GM12878 (cell line): ENCODE results near the gene RUVBL2.

ENCODE experiments used
- ATF2 ChIP-seq: IDR thresholded peaks from 2 replicates; pipeline ENCODE4 v1.6.1; 2012; ENCODE audit warnings: low read length, inconsistent platforms
- CREB1 ChIP-seq: IDR thresholded peaks from 2 replicates; pipeline ENCODE4 v1.6.1; 2012; ENCODE audit warnings: low read depth, mild to moderate bottlenecking, inconsistent platforms
- EP300 ChIP-seq, 2 experiments: fragments of 150-350 bp in 1 of 2; IDR thresholded peaks; 2 replicates each; pipeline ENCODE4 v1.6.1; 2011 to 2012; ENCODE audit warnings: low read depth in 2 of 2, low read length in 2 of 2, borderline replicate concordance in 1 of 2, improper control_type of control experiment in 1 of 2, inconsistent platforms in 1 of 2; ENCODE audit not compliant: control insufficient read depth in 1 of 2
- GABPA ChIP-seq: IDR thresholded peaks from 2 replicates; pipeline ENCODE4 v1.6.1; 2014; ENCODE audit warnings: antibody characterized with exemption, low read depth, mild to moderate bottlenecking, inconsistent platforms
- JUNB ChIP-seq: IDR thresholded peaks from 2 replicates; pipeline ENCODE4 v1.6.1; 2016; ENCODE audit warnings: antibody characterized with exemption, mild to moderate bottlenecking
- NR2F1 ChIP-seq: fragments of 450-650 bp; conservative IDR thresholded peaks from 2 replicates; pipeline ENCODE4 v1.6.1; 2017; ENCODE audit warnings: mild to moderate bottlenecking
- SP1 ChIP-seq: IDR thresholded peaks from one replicate; pipeline ENCODE4 v1.6.1; 2011; ENCODE audit warnings: low read depth, low read length
- SUZ12 ChIP-seq: fragments of 200-600 bp; sonication (generic); IDR thresholded peaks from one replicate; pipeline ENCODE4 v1.6.1; 2018; ENCODE audit warnings: antibody characterized with exemption, mild to moderate bottlenecking; ENCODE audit not compliant: unreplicated experiment
- TARDBP ChIP-seq: IDR thresholded peaks from 2 replicates; pipeline ENCODE4 v1.6.1; 2016; ENCODE audit warnings: borderline replicate concordance
- TCF7 ChIP-seq: IDR thresholded peaks from 2 replicates; pipeline ENCODE4 v1.6.1; 2014; ENCODE audit warnings: antibody characterized with exemption, borderline replicate concordance
- YY1 ChIP-seq: IDR thresholded peaks from 2 replicates; pipeline ENCODE4 v1.6.1; 2011; ENCODE audit warnings: low read depth, mild to moderate bottlenecking, low read length
- TF ChIP-seq, protein P1 (sequence below), 3 experiments: IDR thresholded peaks in 2 of 3; conservative IDR thresholded peaks in 1 of 3; 2 replicates each; pipeline ENCODE4 v1.5.1; 2011; ENCODE audit warnings: low read depth in 3 of 3, low read length in 3 of 3, mild to moderate bottlenecking in 3 of 3, control low read depth in 2 of 3, moderate library complexity in 2 of 3, inconsistent platforms in 1 of 3, mixed read lengths in 1 of 3; ENCODE audit not compliant: control insufficient read depth in 2 of 3, insufficient read depth in 1 of 3; ENCODE audit errors: extremely low read depth in 1 of 3
- TF ChIP-seq, protein P2 (sequence below): fragments of 450-650 bp; IDR thresholded peaks from 2 replicates; pipeline ENCODE4 v1.6.1; 2017; ENCODE audit warnings: mild to moderate bottlenecking
- TF ChIP-seq, protein P3 (sequence below): fragments of 150-350 bp; IDR thresholded peaks from 2 replicates; pipeline ENCODE4 v1.6.1; 2016; ENCODE audit warnings: low read depth, low read length

GRCh38 chr19:49014870-49015255 is 21.2 kb downstream of the RUVBL2 start:
- TF ChIP-seq EP300 (IDR thresholded peaks at IDR 0.05; ENCODE audit: borderline replicate concordance in 1 of 2, control insufficient read depth in 1 of 2, low read depth in 2 of 2, low read length in 2 of 2) (no peak), TCF7 (no peak), CREB1 (no peak), SUZ12 (no peak), GABPA (no peak), ATF2 (no peak), TARDBP (no peak), JUNB (no peak), NR2F1 (no peak), SP1 (no peak), YY1 (no peak)
- TF ChIP-seq, protein P1, sequence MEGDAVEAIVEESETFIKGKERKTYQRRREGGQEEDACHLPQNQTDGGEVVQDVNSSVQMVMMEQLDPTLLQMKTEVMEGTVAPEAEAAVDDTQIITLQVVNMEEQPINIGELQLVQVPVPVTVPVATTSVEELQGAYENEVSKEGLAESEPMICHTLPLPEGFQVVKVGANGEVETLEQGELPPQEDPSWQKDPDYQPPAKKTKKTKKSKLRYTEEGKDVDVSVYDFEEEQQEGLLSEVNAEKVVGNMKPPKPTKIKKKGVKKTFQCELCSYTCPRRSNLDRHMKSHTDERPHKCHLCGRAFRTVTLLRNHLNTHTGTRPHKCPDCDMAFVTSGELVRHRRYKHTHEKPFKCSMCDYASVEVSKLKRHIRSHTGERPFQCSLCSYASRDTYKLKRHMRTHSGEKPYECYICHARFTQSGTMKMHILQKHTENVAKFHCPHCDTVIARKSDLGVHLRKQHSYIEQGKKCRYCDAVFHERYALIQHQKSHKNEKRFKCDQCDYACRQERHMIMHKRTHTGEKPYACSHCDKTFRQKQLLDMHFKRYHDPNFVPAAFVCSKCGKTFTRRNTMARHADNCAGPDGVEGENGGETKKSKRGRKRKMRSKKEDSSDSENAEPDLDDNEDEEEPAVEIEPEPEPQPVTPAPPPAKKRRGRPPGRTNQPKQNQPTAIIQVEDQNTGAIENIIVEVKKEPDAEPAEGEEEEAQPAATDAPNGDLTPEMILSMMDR (IDR thresholded peaks at IDR 0.05 in 2 of 3, conservative IDR thresholded peaks at IDR 0.05 in 1 of 3; ENCODE audit: control insufficient read depth in 2 of 3, extremely low read depth in 1 of 3, insufficient read depth in 1 of 3, low read depth in 3 of 3, low read length in 3 of 3), result no peak
- TF ChIP-seq, protein P2, sequence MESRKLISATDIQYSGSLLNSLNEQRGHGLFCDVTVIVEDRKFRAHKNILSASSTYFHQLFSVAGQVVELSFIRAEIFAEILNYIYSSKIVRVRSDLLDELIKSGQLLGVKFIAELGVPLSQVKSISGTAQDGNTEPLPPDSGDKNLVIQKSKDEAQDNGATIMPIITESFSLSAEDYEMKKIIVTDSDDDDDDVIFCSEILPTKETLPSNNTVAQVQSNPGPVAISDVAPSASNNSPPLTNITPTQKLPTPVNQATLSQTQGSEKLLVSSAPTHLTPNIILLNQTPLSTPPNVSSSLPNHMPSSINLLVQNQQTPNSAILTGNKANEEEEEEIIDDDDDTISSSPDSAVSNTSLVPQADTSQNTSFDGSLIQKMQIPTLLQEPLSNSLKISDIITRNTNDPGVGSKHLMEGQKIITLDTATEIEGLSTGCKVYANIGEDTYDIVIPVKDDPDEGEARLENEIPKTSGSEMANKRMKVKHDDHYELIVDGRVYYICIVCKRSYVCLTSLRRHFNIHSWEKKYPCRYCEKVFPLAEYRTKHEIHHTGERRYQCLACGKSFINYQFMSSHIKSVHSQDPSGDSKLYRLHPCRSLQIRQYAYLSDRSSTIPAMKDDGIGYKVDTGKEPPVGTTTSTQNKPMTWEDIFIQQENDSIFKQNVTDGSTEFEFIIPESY, result no peak
- TF ChIP-seq, protein P3, sequence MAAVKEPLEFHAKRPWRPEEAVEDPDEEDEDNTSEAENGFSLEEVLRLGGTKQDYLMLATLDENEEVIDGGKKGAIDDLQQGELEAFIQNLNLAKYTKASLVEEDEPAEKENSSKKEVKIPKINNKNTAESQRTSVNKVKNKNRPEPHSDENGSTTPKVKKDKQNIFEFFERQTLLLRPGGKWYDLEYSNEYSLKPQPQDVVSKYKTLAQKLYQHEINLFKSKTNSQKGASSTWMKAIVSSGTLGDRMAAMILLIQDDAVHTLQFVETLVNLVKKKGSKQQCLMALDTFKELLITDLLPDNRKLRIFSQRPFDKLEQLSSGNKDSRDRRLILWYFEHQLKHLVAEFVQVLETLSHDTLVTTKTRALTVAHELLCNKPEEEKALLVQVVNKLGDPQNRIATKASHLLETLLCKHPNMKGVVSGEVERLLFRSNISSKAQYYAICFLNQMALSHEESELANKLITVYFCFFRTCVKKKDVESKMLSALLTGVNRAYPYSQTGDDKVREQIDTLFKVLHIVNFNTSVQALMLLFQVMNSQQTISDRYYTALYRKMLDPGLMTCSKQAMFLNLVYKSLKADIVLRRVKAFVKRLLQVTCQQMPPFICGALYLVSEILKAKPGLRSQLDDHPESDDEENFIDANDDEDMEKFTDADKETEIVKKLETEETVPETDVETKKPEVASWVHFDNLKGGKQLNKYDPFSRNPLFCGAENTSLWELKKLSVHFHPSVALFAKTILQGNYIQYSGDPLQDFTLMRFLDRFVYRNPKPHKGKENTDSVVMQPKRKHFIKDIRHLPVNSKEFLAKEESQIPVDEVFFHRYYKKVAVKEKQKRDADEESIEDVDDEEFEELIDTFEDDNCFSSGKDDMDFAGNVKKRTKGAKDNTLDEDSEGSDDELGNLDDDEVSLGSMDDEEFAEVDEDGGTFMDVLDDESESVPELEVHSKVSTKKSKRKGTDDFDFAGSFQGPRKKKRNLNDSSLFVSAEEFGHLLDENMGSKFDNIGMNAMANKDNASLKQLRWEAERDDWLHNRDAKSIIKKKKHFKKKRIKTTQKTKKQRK, result no peak
